Body of pancreas (tissue), 4 donors: ENCODE results near the gene SLC33A1. TPM values are rescaled to one million over a fixed set of nuclear protein-coding genes. Genes with fewer than 3 reads are reported as not detected.
"Not testable (repeated sequence)": the region's sequence is repeated elsewhere in the genome, so short reads cannot be mapped to it uniquely, and the experiment has no call there.

Experiments
- ATAC-seq: fragments of 150-250 bp; one replicate; pipeline ENCODE4 v1.9.1; 2016
- DNase-seq, 4 donors: peaks; one replicate each; pipeline ENCODE4 v3.0.0-alpha.2; 2019
- H3K27ac ChIP-seq, 4 donors: fragments of 200-600 bp; sonication (generic); 1 replicate in 3 of 4; 2 replicates in 1 of 4; pipeline versions ENCODE4 v1.5.1 to v1.6.1; 2016 to 2019; ENCODE audit warnings: mild to moderate bottlenecking in 1 of 4, mixed read lengths in 1 of 4, moderate library complexity in 1 of 4
- H3K27me3 ChIP-seq, 2 donors: fragments of 200-600 bp; sonication (generic); one replicate each; pipeline ENCODE4 v1.6.0; 2016; ENCODE audit warnings: mild to moderate bottlenecking in 1 of 2
- H3K36me3 ChIP-seq, 2 donors: fragments of 200-600 bp; sonication (generic); replicated peaks in 1 of 2; 2 replicates each; pipeline ENCODE4 v1.5.1; 2016; ENCODE audit warnings: low read depth in 2 of 2; ENCODE audit not compliant: insufficient read depth in 1 of 2
- H3K4me1 ChIP-seq: fragments of 200-600 bp; sonication (generic); one replicate; pipeline ENCODE4 v1.6.0; 2016
- H3K4me3 ChIP-seq, 2 donors: fragments of 200-600 bp; sonication (generic); 1 replicate in 1 of 2; 2 replicates in 1 of 2; pipeline ENCODE4 v1.5.1; 2016 to 2019
- H3K9me3 ChIP-seq, 3 donors: fragments of 200-600 bp; sonication (generic); 1 replicate in 2 of 3; 2 replicates in 1 of 3; pipeline ENCODE4 v1.5.1; 2016
- POLR2A ChIP-seq, 3 donors: fragments of 450-650 bp; IDR thresholded peaks; one replicate each; pipeline ENCODE4 v1.6.1; 2016; ENCODE audit warnings: antibody characterized with exemption in 3 of 3, mild to moderate bottlenecking in 2 of 3
- WGBS, 2 donors: methylation state at CpG; one replicate each; pipeline ENCODE4 v1.1.5; 2017; 5-methylcytosine and 5-hydroxymethylcytosine counted together
- intact Hi-C: fragments of 100-400 bp; cut with DNase I; formaldehyde crosslinking; loops from one replicate; pipeline ENCODE4 v1.15.1; 2023
- total RNA-seq, 2 donors: library from RNA; depleted of rRNA; stranded (reverse); fragments of >200 nt; gene quantifications; one replicate each; pipeline ENCODE4 v1.1.0, GENCODE V29; 2016
- TF ChIP-seq, protein P1 (sequence below), 7 experiments: fragments of 450-650 bp in 4 of 7; fragments of 200-600 bp in 3 of 7; sonication (generic) in 3 of 7; IDR thresholded peaks; one replicate each; pipeline ENCODE4 v1.5.1; 2016 to 2019; ENCODE audit warnings: antibody characterized with exemption in 7 of 7

The SLC33A1 gene
- total RNA-seq, 2 donors from 2014 or later = 40.0 to 42.2 TPM

- peak overlapping the region; percentile 79 to 98 (median 96) for H3K27ac ChIP-seq
- peaks cover 19% of the 10 kb centered on the region for H3K4me1 ChIP-seq
- H3K4me3 ChIP-seq = peak overlapping the region in 1 of 2 donors; percentile 13
- no peak for ATAC-seq
- no peak for DNase-seq
- no peaks in the 10 kb centered on the region for H3K27me3 ChIP-seq
- TF ChIP-seq, protein P1, sequence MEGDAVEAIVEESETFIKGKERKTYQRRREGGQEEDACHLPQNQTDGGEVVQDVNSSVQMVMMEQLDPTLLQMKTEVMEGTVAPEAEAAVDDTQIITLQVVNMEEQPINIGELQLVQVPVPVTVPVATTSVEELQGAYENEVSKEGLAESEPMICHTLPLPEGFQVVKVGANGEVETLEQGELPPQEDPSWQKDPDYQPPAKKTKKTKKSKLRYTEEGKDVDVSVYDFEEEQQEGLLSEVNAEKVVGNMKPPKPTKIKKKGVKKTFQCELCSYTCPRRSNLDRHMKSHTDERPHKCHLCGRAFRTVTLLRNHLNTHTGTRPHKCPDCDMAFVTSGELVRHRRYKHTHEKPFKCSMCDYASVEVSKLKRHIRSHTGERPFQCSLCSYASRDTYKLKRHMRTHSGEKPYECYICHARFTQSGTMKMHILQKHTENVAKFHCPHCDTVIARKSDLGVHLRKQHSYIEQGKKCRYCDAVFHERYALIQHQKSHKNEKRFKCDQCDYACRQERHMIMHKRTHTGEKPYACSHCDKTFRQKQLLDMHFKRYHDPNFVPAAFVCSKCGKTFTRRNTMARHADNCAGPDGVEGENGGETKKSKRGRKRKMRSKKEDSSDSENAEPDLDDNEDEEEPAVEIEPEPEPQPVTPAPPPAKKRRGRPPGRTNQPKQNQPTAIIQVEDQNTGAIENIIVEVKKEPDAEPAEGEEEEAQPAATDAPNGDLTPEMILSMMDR (IDR thresholded peaks at IDR 0.05) = peak in 1 of 7 experiments; percentile 15
- TF ChIP-seq POLR2A (IDR thresholded peaks at IDR 0.05) = no peak
- no peaks in the 10 kb centered on the region for H3K9me3 ChIP-seq
- 28 to 34% methylated on average over 3 of the region's 3 CpGs for WGBS, 2 donors
- intact Hi-C loops = no loop called here
- no peaks in the 10 kb centered on the region for H3K36me3 ChIP-seq
Observed at GRCh38 chr3:155869691-155870090, 15.5 kb upstream of the SLC33A1 start.

- intact Hi-C loops = no loop called here
- ATAC-seq = no peak
- WGBS, 2 donors = 68 to 82% methylated on average over 12 of the region's 12 CpGs
- H3K4me1 ChIP-seq = peaks cover 5% of the 10 kb centered on the region
- TF ChIP-seq, protein P1 (IDR thresholded peaks at IDR 0.05) = no peak
- no peak for TF ChIP-seq POLR2A (IDR thresholded peaks at IDR 0.05)
- H3K27ac ChIP-seq = no peak overlapping the region
- no peak overlapping the region for H3K4me3 ChIP-seq
- H3K36me3 ChIP-seq = no peaks in the 10 kb centered on the region
- no peak for DNase-seq
- no peaks in the 10 kb centered on the region for H3K27me3 ChIP-seq
- H3K9me3 ChIP-seq = no peaks in the 10 kb centered on the region
Observed at GRCh38 chr3:155863072-155863784, 9.0 kb upstream of the SLC33A1 start.

- 89 to 93% methylated on average over 10 to 12 of the region's 12 CpGs for WGBS, 2 donors
- H3K4me3 ChIP-seq, H3K27ac ChIP-seq, H3K9me3 ChIP-seq, intact Hi-C loops, H3K27me3 ChIP-seq, ATAC-seq, H3K36me3 ChIP-seq, H3K4me1 ChIP-seq: not testable (repeated sequence)
- DNase-seq = peak in 1 of 4 donors; percentile 30
Observed at GRCh38 chr3:155862290-155862982, 8.2 kb upstream of the SLC33A1 start.

DNA sequence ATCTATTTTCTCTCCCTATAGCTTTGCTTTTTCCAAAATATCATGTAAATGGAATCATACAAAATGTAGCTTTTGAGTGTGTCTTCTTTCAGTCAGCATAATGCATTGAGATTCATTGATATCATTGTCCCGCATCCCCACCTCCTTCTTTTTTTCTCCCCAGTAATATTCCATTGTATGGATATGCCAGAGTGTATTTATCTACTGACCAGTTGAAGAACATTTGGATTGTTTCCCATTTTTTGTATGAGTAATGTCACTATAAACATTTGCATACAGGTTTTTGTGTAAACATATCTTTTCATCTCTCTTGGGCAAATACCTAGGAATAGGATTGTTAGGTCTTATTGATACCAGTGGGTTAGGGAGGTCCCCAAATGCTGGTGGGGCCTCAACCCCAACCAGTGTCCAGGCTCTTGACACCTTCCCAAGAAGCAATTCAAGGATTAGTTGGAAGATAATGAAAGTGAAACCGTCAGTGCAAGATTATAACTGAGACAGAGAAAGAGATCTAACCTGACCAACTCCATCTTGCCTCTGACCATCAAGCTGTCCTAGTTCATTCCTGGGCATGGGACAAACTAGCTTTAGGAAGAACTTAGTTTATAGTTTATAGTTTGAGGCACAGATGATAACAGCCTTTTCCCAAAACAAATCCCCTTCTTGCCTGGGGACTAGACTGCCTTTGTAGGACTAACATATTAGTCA, 7.4 kb upstream of the SLC33A1 start:
- Histone ChIP-seq H3K36me3 (no peaks in the 10 kb centered on the region), H3K27ac (no peak overlapping the region), H3K4me1 (peaks cover 5% of the 10 kb centered on the region), H3K4me3 (no peak overlapping the region), H3K9me3 (no peaks in the 10 kb centered on the region), H3K27me3 (no peaks in the 10 kb centered on the region)
- ATAC-seq = no peak
- WGBS, 2 donors = 74 to 85% methylated on average over 2 of the region's 2 CpGs
- DNase-seq = no peak
- no peak for TF ChIP-seq POLR2A (IDR thresholded peaks at IDR 0.05)
- TF ChIP-seq, protein P1 (IDR thresholded peaks at IDR 0.05) = no peak
- intact Hi-C loops = no loop called here

DNA sequence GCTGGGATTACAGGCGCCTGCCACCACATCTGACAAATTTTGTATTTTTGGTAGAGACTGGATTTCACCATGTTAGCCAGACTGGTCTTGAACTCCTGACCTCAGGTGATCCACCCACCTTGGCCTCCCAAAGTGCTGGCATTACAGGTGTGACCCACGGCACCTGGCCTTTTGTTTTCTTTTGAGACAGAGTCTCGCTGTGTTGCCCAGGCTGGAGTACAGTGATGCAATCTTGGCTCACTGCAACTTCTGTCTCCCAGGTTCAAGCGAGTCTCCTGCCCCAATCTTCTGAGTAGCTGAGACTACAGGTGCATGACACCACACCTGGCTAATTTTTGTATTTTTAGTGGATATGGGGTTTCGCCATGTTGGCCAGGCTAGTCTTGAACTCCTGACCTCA, 6.2 kb upstream of the SLC33A1 start:
- H3K4me1 ChIP-seq, intact Hi-C loops, ATAC-seq, H3K9me3 ChIP-seq, DNase-seq, H3K4me3 ChIP-seq, H3K27me3 ChIP-seq, H3K27ac ChIP-seq, H3K36me3 ChIP-seq: not testable (repeated sequence)
- 53 to 69% methylated on average over 5 of the region's 5 CpGs for whole genome bisulfite sequencing, 2 donors
